Esophagus squamous epithelium (tissue), 4 donors: ENCODE data around the gene GGNBP2.

Experiments used
- CTCF ChIP-seq, 6 experiments: fragments of 450-650 bp in 4 of 6; fragments of 200-600 bp in 2 of 6; sonication (generic) in 2 of 6; IDR thresholded peaks; one replicate each; pipeline ENCODE4 v1.5.1; 2016 to 2019; ENCODE audit warnings: antibody characterized with exemption in 6 of 6, mild to moderate bottlenecking in 4 of 6, moderate library complexity in 4 of 6
- POLR2A ChIP-seq, 4 donors: fragments of 450-650 bp; IDR thresholded peaks; one replicate each; pipeline ENCODE4 v1.6.1; 2017; ENCODE audit warnings: antibody characterized with exemption in 4 of 4, mild to moderate bottlenecking in 4 of 4, moderate library complexity in 3 of 4

DNA sequence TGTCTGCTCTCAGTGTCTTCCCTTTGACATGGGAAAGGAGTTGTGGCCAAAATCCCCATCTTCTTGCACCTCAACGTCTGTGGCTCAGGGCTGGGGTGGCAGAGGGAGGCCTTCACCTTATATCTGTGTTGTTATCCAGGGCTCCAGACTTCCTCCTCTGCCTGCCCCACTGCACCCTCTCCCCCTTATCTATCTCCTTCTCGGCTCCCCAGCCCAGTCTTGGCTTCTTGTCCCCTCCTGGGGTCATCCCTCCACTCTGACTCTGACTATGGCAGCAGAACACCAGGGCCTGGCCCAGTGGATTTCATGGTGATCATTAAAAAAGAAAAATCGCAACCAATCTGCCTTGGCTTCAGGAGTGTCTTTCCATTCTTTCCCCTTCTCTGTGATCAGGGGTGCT lies 55.7 kb downstream of the GGNBP2 start:
- no peak for TF ChIP-seq POLR2A (IDR thresholded peaks at IDR 0.05)
- no peak for TF ChIP-seq CTCF (IDR thresholded peaks at IDR 0.05)
